ENCODE measurements around the gene AGBL2.
"Not testable (repeated sequence)": the region's sequence is repeated elsewhere in the genome, so short reads cannot be mapped to it uniquely, and the experiment has no call there.

Gene AGBL2

GRCh38 chr11:47641600-47642098, 73.5 kb downstream of the AGBL2 start:
- peak overlapping the region; percentile 87 for H3K4me3 ChIP-seq (ENCODE audit: low read length)
- DNase-seq (ENCODE audit: low read depth) = peak; percentile 14
- no peak for TF ChIP-seq CTCF (IDR thresholded peaks at IDR 0.05; ENCODE audit: insufficient read depth, low read depth, low read length, missing control alignments)

GRCh38 chr11:47640506-47640905, 74.7 kb downstream of the AGBL2 start:
- H3K4me3 ChIP-seq (ENCODE audit: low read length); DNase-seq (ENCODE audit: low read depth): not testable (repeated sequence)

- not testable (repeated sequence) for H3K4me3 ChIP-seq (ENCODE audit: low read length); DNase-seq (ENCODE audit: low read depth)
These were observed 78.8 kb downstream of the AGBL2 start for GRCh38 chr11:47636331-47636730.

- no peak for TF ChIP-seq CTCF (IDR thresholded peaks at IDR 0.05; ENCODE audit: insufficient read depth, low read depth, low read length, missing control alignments)
- DNase-seq (ENCODE audit: low read depth) = no peak
- H3K4me3 ChIP-seq (ENCODE audit: low read length) = no peak overlapping the region
These were observed 83.7 kb downstream of the AGBL2 start for GRCh38 chr11:47631473-47631872.

- TF ChIP-seq CTCF (IDR thresholded peaks at IDR 0.05; ENCODE audit: insufficient read depth, low read depth, low read length, missing control alignments) = no peak
- no peak overlapping the region for H3K4me3 ChIP-seq (ENCODE audit: low read length)
- DNase-seq (ENCODE audit: low read depth) = no peak
These were observed 87.1 kb downstream of the AGBL2 start for GRCh38 chr11:47628026-47628425.

- TF ChIP-seq CTCF (IDR thresholded peaks at IDR 0.05; ENCODE audit: insufficient read depth, low read depth, low read length, missing control alignments) = no peak
- H3K4me3 ChIP-seq (ENCODE audit: low read length) = no peak overlapping the region
- no peak for DNase-seq (ENCODE audit: low read depth)
These were observed 88.9 kb downstream of the AGBL2 start for GRCh38 chr11:47626234-47626633.

GRCh38 chr11:47620836-47621378, 94.3 kb downstream of the AGBL2 start:
- no peak for TF ChIP-seq CTCF (IDR thresholded peaks at IDR 0.05; ENCODE audit: insufficient read depth, low read depth, low read length, missing control alignments)
- no peak overlapping the region for H3K4me3 ChIP-seq (ENCODE audit: low read length)
- no peak for DNase-seq (ENCODE audit: low read depth)

- no peak overlapping the region for H3K4me3 ChIP-seq (ENCODE audit: low read length)
- DNase-seq (ENCODE audit: low read depth) = no peak
- no peak for TF ChIP-seq CTCF (IDR thresholded peaks at IDR 0.05; ENCODE audit: insufficient read depth, low read depth, low read length, missing control alignments)
These were observed 97.8 kb downstream of the AGBL2 start for GRCh38 chr11:47617417-47617809.
